ENCODE measurements around the gene CDH23.

- TF ChIP-seq CTCF (IDR thresholded peaks at IDR 0.05) (no peak), POLR2AphosphoS5 (IDR thresholded peaks at IDR 0.05; ENCODE audit: insufficient read depth in 1 of 2, low read depth in 1 of 2) (no peak)
These were observed 225.4 kb downstream of the CDH23 start for GRCh38 chr10:71622154-71622526.

Measured in vagina (tissue), 2 donors.